ENCODE results near the gene STOX2. TPM values are rescaled to one million over a fixed set of nuclear protein-coding genes. Genes with fewer than 3 reads are reported as not detected.

Gene STOX2
- total RNA-seq, 2 donors from 2014 or later, result not detected

- Mint-ChIP-seq H3K9me3 (peaks cover 4% of the 10 kb centered on the region), H3K27me3 (peaks cover 47% of the 10 kb centered on the region), H3K36me3 (ENCODE audit: low read depth) (no peaks in the 10 kb centered on the region), H3K4me1 (no peaks in the 10 kb centered on the region), H3K4me3 (no peak overlapping the region), H3K27ac (no peak overlapping the region)
- no peak for ATAC-seq (replicated peaks)
Measured at GRCh38 chr4:183907871-183908683, 3.0 kb downstream of the STOX2 start.

GRCh38 chr4:183909187-183909586, 4.1 kb downstream of the STOX2 start:
- peaks cover 38% of the 10 kb centered on the region for H3K27me3 Mint-ChIP-seq
- peaks cover 4% of the 10 kb centered on the region for H3K9me3 Mint-ChIP-seq
- no peak overlapping the region for H3K27ac Mint-ChIP-seq

GRCh38 chr4:183909801-183910200, 4.7 kb downstream of the STOX2 start:
- Mint-ChIP-seq H3K4me1 (no peaks in the 10 kb centered on the region), H3K27ac (no peak overlapping the region), H3K9me3 (peaks cover 4% of the 10 kb centered on the region), H3K27me3 (peaks cover 33% of the 10 kb centered on the region), H3K36me3 (ENCODE audit: low read depth) (no peaks in the 10 kb centered on the region), H3K4me3 (no peak overlapping the region)
- ATAC-seq (replicated peaks), result no peak

More at GRCh38 chr4:183909187-183909586, 4.1 kb downstream of the STOX2 start:
- ATAC-seq (replicated peaks), result no peak
- Mint-ChIP-seq H3K4me3 (no peak overlapping the region), H3K36me3 (ENCODE audit: low read depth) (no peaks in the 10 kb centered on the region), H3K4me1 (no peaks in the 10 kb centered on the region)

- no peak for ATAC-seq (replicated peaks)
- Mint-ChIP-seq H3K4me3 (no peak overlapping the region), H3K9me3 (peaks cover 4% of the 10 kb centered on the region), H3K36me3 (ENCODE audit: low read depth) (no peaks in the 10 kb centered on the region), H3K27ac (no peak overlapping the region), H3K4me1 (no peaks in the 10 kb centered on the region), H3K27me3 (peaks cover 26% of the 10 kb centered on the region)
Measured at GRCh38 chr4:183912585-183912984, 7.5 kb downstream of the STOX2 start.

- H3K36me3 Mint-ChIP-seq (ENCODE audit: low read depth), result no peaks in the 10 kb centered on the region
- peaks cover 10% of the 10 kb centered on the region for H3K27me3 Mint-ChIP-seq
- H3K27ac Mint-ChIP-seq, result no peak overlapping the region
- no peaks in the 10 kb centered on the region for H3K9me3 Mint-ChIP-seq
- ATAC-seq (replicated peaks), result no peak
- no peaks in the 10 kb centered on the region for H3K4me1 Mint-ChIP-seq
- no peak overlapping the region for H3K4me3 Mint-ChIP-seq
Measured at GRCh38 chr4:183915976-183916375, 10.9 kb downstream of the STOX2 start.

GRCh38 chr4:183918696-183919095, 13.6 kb downstream of the STOX2 start:
- no peak overlapping the region for H3K4me3 Mint-ChIP-seq
- no peaks in the 10 kb centered on the region for H3K36me3 Mint-ChIP-seq (ENCODE audit: low read depth)
- H3K4me1 Mint-ChIP-seq, result no peaks in the 10 kb centered on the region
- ATAC-seq (replicated peaks), result no peak
- no peaks in the 10 kb centered on the region for H3K9me3 Mint-ChIP-seq
- H3K27ac Mint-ChIP-seq, result no peak overlapping the region
- H3K27me3 Mint-ChIP-seq, result peaks cover 19% of the 10 kb centered on the region

- Mint-ChIP-seq H3K36me3 (ENCODE audit: low read depth) (no peaks in the 10 kb centered on the region), H3K27ac (no peak overlapping the region), H3K9me3 (no peaks in the 10 kb centered on the region), H3K4me3 (no peak overlapping the region), H3K4me1 (no peaks in the 10 kb centered on the region), H3K27me3 (peaks cover 20% of the 10 kb centered on the region)
- ATAC-seq (replicated peaks), result no peak
Measured at GRCh38 chr4:183919141-183919540, 14.0 kb downstream of the STOX2 start.

- Mint-ChIP-seq H3K36me3 (ENCODE audit: low read depth) (no peaks in the 10 kb centered on the region), H3K4me3 (no peak overlapping the region), H3K9me3 (no peaks in the 10 kb centered on the region), H3K27ac (no peak overlapping the region), H3K4me1 (no peaks in the 10 kb centered on the region), H3K27me3 (peaks cover 26% of the 10 kb centered on the region)
- ATAC-seq (replicated peaks), result no peak
Measured at GRCh38 chr4:183920512-183920911, 15.4 kb downstream of the STOX2 start.

- H3K4me1 Mint-ChIP-seq, result no peaks in the 10 kb centered on the region
- peaks cover 26% of the 10 kb centered on the region for H3K27me3 Mint-ChIP-seq
- H3K9me3 Mint-ChIP-seq, result no peaks in the 10 kb centered on the region
- ATAC-seq (replicated peaks), result no peak
- no peak overlapping the region for H3K27ac Mint-ChIP-seq
- no peaks in the 10 kb centered on the region for H3K36me3 Mint-ChIP-seq (ENCODE audit: low read depth)
- no peak overlapping the region for H3K4me3 Mint-ChIP-seq
Measured at GRCh38 chr4:183921335-183921734, 16.2 kb downstream of the STOX2 start.

- H3K36me3 Mint-ChIP-seq (ENCODE audit: low read depth), result no peaks in the 10 kb centered on the region
- H3K4me1 Mint-ChIP-seq, result no peaks in the 10 kb centered on the region
- ATAC-seq (replicated peaks), result no peak
- no peak overlapping the region for H3K4me3 Mint-ChIP-seq
- H3K9me3 Mint-ChIP-seq, result no peaks in the 10 kb centered on the region
- no peak overlapping the region for H3K27ac Mint-ChIP-seq
- peaks cover 22% of the 10 kb centered on the region for H3K27me3 Mint-ChIP-seq
Measured at GRCh38 chr4:183924362-183925044, 19.4 kb downstream of the STOX2 start.

- Mint-ChIP-seq H3K4me1 (no peaks in the 10 kb centered on the region), H3K4me3 (no peak overlapping the region), H3K9me3 (no peaks in the 10 kb centered on the region), H3K27ac (no peak overlapping the region), H3K36me3 (ENCODE audit: low read depth) (no peaks in the 10 kb centered on the region), H3K27me3 (peaks cover 22% of the 10 kb centered on the region)
- no peak for ATAC-seq (replicated peaks)
Measured at GRCh38 chr4:183926950-183927349, 21.8 kb downstream of the STOX2 start.

- Mint-ChIP-seq H3K27me3 (peaks cover 18% of the 10 kb centered on the region), H3K27ac (no peak overlapping the region), H3K4me3 (no peak overlapping the region), H3K36me3 (ENCODE audit: low read depth) (no peaks in the 10 kb centered on the region), H3K4me1 (no peaks in the 10 kb centered on the region), H3K9me3 (no peaks in the 10 kb centered on the region)
- no peak for ATAC-seq (replicated peaks)
Measured at GRCh38 chr4:183932576-183932975, 27.5 kb downstream of the STOX2 start.

- Mint-ChIP-seq H3K4me3 (no peak overlapping the region), H3K27ac (no peak overlapping the region), H3K27me3 (peaks cover 18% of the 10 kb centered on the region), H3K36me3 (ENCODE audit: low read depth) (no peaks in the 10 kb centered on the region), H3K4me1 (no peaks in the 10 kb centered on the region), H3K9me3 (no peaks in the 10 kb centered on the region)
- ATAC-seq (replicated peaks), result no peak
Measured at GRCh38 chr4:183934761-183935160, 29.7 kb downstream of the STOX2 start.

- Mint-ChIP-seq H3K27ac (no peak overlapping the region), H3K36me3 (ENCODE audit: low read depth) (no peaks in the 10 kb centered on the region), H3K4me1 (no peaks in the 10 kb centered on the region), H3K9me3 (no peaks in the 10 kb centered on the region), H3K27me3 (peaks cover 18% of the 10 kb centered on the region), H3K4me3 (no peak overlapping the region)
- no peak for ATAC-seq (replicated peaks)
Measured at GRCh38 chr4:183935355-183936005, 30.4 kb downstream of the STOX2 start.

- ATAC-seq (replicated peaks), result no peak
- H3K27ac Mint-ChIP-seq, result no peak overlapping the region
- no peaks in the 10 kb centered on the region for H3K9me3 Mint-ChIP-seq
- no peaks in the 10 kb centered on the region for H3K4me1 Mint-ChIP-seq
- no peak overlapping the region for H3K4me3 Mint-ChIP-seq
- H3K36me3 Mint-ChIP-seq (ENCODE audit: low read depth), result no peaks in the 10 kb centered on the region
- peaks cover 18% of the 10 kb centered on the region for H3K27me3 Mint-ChIP-seq
Measured at GRCh38 chr4:183936047-183936446, 30.9 kb downstream of the STOX2 start.
